Activated CD4-positive, alpha-beta T cell treated with anti-CD3 and anti-CD28 coated beads, Interleukin-2, amount 50 U/mL, for 16 hours (primary cell): Measurements from ENCODE around the gene PRDM16.

ENCODE experiments used
- DNase-seq: peaks from one replicate; pipeline ENCODE4 v3.0.0-alpha.2; 2020

The PRDM16 gene

GRCh38 chr1:3068564-3069431 lies at the start of gene PRDM16:
Gene PRDM16, plus strand, starts transcription at chr1:3069203. Its CDS starts 57 bp downstream, at chr1:3069260.
- peak; percentile 26 for DNase-seq

GRCh38 chr1:3019516-3020051 lies 49.4 kb upstream of the PRDM16 start:
- no peak for DNase-seq

- DNase-seq = no peak
Measured at GRCh38 chr1:3020263-3020909, 48.6 kb upstream of the PRDM16 start.

GRCh38 chr1:3021233-3021671 lies 47.8 kb upstream of the PRDM16 start, which contains the start of gene ACTRT2:
Gene ACTRT2, plus strand, starts transcription at chr1:3021467. Its CDS starts 220 bp downstream, at chr1:3021687.
- no peak for DNase-seq

- DNase-seq = no peak
Measured at GRCh38 chr1:3021801-3022401, 47.1 kb upstream of the PRDM16 start.

GRCh38 chr1:3022511-3022973 lies 46.5 kb upstream of the PRDM16 start:
- no peak for DNase-seq

- DNase-seq = no peak
Measured at GRCh38 chr1:3022976-3023375, 46.0 kb upstream of the PRDM16 start.

GRCh38 chr1:3024019-3024418 lies 45.0 kb upstream of the PRDM16 start:
- no peak for DNase-seq

- DNase-seq = no peak
Measured at GRCh38 chr1:3024588-3024987, 44.4 kb upstream of the PRDM16 start.

GRCh38 chr1:3026124-3026523 lies 42.9 kb upstream of the PRDM16 start:
- no peak for DNase-seq

GRCh38 chr1:3026581-3027391 lies 42.2 kb upstream of the PRDM16 start:
- no peak for DNase-seq

GRCh38 chr1:3027611-3028371 lies 41.2 kb upstream of the PRDM16 start:
- DNase-seq = no peak

GRCh38 chr1:3028531-3029282 lies 40.3 kb upstream of the PRDM16 start:
- no peak for DNase-seq

- no peak for DNase-seq
Measured at GRCh38 chr1:3029481-3029961, 39.5 kb upstream of the PRDM16 start.

- DNase-seq = no peak
Measured at GRCh38 chr1:3029991-3030662, 38.9 kb upstream of the PRDM16 start.

GRCh38 chr1:3030663-3031381 lies 38.2 kb upstream of the PRDM16 start:
- DNase-seq = no peak

GRCh38 chr1:3031401-3032221 lies 37.4 kb upstream of the PRDM16 start:
- no peak for DNase-seq

GRCh38 chr1:3032371-3033039 lies 36.5 kb upstream of the PRDM16 start:
- DNase-seq = no peak
